ENCODE results near the gene GIT1. TPM values are rescaled to one million over a fixed set of nuclear protein-coding genes. Genes with fewer than 3 reads are reported as not detected.

GIT1 gene
- total RNA-seq, 1 donor from 2014 or later = 46.7 TPM

DNA sequence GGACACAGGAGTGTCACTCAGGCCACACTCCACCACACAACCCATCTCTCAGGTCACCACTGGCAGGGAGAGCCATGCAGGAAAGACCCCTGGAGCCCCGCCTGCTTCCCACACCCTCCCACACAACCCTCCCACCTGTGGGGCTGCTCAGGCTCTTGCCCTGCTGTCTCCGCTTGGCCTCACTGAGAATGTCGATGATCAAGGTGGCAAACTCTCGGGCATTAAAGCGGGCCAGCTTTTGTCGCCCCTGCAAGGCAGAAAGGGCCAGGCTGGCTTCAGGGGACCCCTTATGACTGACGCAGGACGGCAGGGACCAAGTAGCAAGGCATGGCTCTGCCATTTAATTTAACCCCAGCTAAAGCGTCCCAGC is 12.5 kb downstream of the GIT1 start:
- DNase-seq = no peak
- no peak overlapping the region for H3K4me3 Mint-ChIP-seq (ENCODE audit: unreplicated experiment)
- no peak overlapping the region for H3K27ac Mint-ChIP-seq (ENCODE audit: unreplicated experiment)
- H3K27me3 Mint-ChIP-seq (ENCODE audit: unreplicated experiment) = peaks cover 13% of the 10 kb centered on the region
- H3K36me3 Mint-ChIP-seq (ENCODE audit: unreplicated experiment) = no peaks in the 10 kb centered on the region
- TF ChIP-seq, protein P1, sequence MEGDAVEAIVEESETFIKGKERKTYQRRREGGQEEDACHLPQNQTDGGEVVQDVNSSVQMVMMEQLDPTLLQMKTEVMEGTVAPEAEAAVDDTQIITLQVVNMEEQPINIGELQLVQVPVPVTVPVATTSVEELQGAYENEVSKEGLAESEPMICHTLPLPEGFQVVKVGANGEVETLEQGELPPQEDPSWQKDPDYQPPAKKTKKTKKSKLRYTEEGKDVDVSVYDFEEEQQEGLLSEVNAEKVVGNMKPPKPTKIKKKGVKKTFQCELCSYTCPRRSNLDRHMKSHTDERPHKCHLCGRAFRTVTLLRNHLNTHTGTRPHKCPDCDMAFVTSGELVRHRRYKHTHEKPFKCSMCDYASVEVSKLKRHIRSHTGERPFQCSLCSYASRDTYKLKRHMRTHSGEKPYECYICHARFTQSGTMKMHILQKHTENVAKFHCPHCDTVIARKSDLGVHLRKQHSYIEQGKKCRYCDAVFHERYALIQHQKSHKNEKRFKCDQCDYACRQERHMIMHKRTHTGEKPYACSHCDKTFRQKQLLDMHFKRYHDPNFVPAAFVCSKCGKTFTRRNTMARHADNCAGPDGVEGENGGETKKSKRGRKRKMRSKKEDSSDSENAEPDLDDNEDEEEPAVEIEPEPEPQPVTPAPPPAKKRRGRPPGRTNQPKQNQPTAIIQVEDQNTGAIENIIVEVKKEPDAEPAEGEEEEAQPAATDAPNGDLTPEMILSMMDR (IDR thresholded peaks at IDR 0.05; ENCODE audit: partially characterized antibody, unreplicated experiment) = no peak
- H3K9me3 Mint-ChIP-seq (ENCODE audit: unreplicated experiment) = peaks cover 2% of the 10 kb centered on the region
- H3K4me1 Mint-ChIP-seq (ENCODE audit: low read depth, unreplicated experiment) = peaks cover 5% of the 10 kb centered on the region

DNA sequence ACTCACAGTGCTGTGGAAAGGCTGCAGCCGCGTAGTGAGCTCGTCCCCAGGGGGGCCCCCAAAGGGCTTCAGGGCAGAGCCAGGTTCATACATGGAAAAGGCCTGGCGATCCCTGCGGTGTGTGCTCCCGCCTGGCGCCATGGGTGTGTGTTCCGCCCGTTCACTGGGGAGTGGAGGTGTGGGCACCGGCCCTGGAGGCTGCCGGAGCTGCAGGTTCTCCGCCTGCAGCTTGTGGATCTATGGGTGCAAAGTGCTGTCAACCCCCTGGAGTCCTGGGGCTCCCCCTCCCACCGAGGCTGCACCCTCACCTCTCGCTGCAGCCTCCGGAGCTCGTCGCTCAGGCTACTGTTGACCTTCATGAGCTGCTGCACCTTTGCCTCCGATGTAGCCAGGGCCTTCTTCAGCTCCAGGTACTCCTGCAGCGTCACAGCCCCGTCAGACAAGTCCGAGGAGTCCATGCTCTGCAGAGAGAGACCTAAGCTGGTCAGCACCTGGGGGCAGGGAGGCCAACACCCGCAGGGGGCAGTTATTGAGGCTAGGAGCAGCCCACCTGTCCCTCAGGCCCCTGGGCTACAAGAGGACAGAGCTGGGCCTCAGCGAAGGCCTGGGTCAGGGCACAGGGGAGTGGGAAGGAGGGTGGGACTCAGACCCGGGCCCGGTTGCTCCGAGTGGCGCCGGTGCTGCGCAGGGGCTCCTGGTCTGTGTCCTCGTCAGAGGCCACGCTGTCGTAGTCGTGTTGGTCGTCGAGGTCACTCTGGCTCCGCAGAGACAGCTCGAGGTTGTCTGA is 13.0 kb downstream of the GIT1 start:
- H3K4me1 Mint-ChIP-seq (ENCODE audit: low read depth, unreplicated experiment) = peaks cover 5% of the 10 kb centered on the region
- TF ChIP-seq, protein P1 (IDR thresholded peaks at IDR 0.05; ENCODE audit: partially characterized antibody, unreplicated experiment) = no peak
- H3K9me3 Mint-ChIP-seq (ENCODE audit: unreplicated experiment) = peaks cover 2% of the 10 kb centered on the region
- no peaks in the 10 kb centered on the region for H3K36me3 Mint-ChIP-seq (ENCODE audit: unreplicated experiment)
- H3K4me3 Mint-ChIP-seq (ENCODE audit: unreplicated experiment) = no peak overlapping the region
- no peak overlapping the region for H3K27ac Mint-ChIP-seq (ENCODE audit: unreplicated experiment)
- DNase-seq = no peak
- peaks cover 13% of the 10 kb centered on the region for H3K27me3 Mint-ChIP-seq (ENCODE audit: unreplicated experiment)

DNA sequence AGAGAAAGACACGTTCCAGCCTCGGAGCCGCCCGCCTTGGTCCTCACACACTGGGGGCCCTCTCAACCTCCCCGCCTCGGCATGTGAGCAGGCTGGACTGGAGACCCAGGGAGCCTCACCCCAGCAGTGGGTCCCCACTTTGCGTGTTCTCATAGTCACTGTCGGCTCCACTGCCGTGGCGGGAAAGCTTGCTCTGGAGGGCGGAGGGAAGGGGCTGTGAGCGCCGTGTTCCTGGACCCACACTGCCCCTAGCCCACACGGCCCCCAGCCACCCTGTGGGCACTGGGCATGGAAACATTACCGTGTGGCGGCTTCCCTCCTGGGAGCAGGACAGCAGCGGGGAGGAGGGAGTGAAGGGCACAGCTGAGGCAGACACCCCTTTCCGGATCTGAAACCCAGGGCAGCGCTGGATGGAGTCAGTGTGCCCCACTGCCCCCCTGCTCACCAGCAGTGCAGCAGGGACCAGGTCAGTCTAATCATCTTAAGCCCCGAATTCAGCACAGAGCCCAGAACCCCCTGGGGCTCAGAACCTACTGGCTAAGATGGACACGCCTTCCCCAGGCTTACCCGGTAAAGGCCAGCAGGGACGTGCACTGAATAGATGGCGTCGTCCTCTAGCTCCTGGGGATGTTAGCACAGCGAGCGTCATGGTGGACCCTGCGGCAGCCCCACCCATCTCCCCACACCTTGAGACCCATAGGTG is 13.8 kb downstream of the GIT1 start:
- no peaks in the 10 kb centered on the region for H3K36me3 Mint-ChIP-seq (ENCODE audit: unreplicated experiment)

DNA sequence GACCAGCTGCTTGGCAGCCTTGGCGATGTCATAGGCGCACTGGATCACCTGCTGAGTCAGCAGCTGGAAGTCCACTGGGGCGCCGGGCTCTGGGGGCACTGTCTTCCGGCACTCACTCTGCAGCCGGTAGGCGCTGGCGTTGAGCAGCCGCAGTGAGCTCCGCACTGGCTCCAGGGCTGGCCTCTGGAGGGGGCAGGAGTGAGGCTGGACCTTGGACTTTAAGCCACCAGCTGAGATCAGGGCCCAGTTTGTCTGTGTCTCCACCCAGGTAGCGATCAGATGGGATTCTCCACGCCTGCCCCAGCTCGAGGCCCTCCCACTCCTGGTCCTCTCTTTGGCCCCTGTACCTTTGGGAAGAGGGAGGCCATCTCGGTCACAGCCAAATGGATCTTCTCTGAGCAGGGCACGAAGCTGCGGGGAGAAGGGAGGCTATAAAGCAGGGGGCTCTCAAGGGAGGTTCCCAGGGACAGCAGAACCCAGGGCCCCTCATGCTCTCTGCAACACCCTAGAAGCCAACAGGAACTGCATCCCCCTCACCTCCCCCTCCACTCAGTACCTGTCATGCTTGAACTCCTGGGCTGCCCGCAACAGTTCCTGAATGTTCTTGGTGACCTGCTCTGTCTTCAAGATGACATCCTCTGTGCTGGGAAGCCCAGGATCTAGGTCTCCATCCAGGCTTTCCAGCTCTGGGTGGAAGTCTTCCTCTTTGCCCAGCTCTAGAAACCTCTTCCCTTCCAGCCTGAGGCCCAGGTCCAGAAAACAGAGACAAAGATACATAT is 14.5 kb downstream of the GIT1 start:
- Mint-ChIP-seq H3K27me3 (ENCODE audit: unreplicated experiment) (peaks cover 16% of the 10 kb centered on the region), H3K4me1 (ENCODE audit: low read depth, unreplicated experiment) (no peaks in the 10 kb centered on the region), H3K9me3 (ENCODE audit: unreplicated experiment) (no peaks in the 10 kb centered on the region), H3K36me3 (ENCODE audit: unreplicated experiment) (no peaks in the 10 kb centered on the region), H3K27ac (ENCODE audit: unreplicated experiment) (no peak overlapping the region), H3K4me3 (ENCODE audit: unreplicated experiment) (no peak overlapping the region)
- DNase-seq = peak; percentile 16
- TF ChIP-seq, protein P1 (IDR thresholded peaks at IDR 0.05; ENCODE audit: partially characterized antibody, unreplicated experiment) = no peak

More for the DNA sequence above, 13.8 kb downstream of the GIT1 start:
- DNase-seq = no peak
- TF ChIP-seq, protein P1 (IDR thresholded peaks at IDR 0.05; ENCODE audit: partially characterized antibody, unreplicated experiment) = no peak
- no peak overlapping the region for H3K4me3 Mint-ChIP-seq (ENCODE audit: unreplicated experiment)
- H3K27me3 Mint-ChIP-seq (ENCODE audit: unreplicated experiment) = peaks cover 18% of the 10 kb centered on the region
- no peak overlapping the region for H3K27ac Mint-ChIP-seq (ENCODE audit: unreplicated experiment)
- peaks cover 1% of the 10 kb centered on the region for H3K4me1 Mint-ChIP-seq (ENCODE audit: low read depth, unreplicated experiment)
- H3K9me3 Mint-ChIP-seq (ENCODE audit: unreplicated experiment) = no peaks in the 10 kb centered on the region
